Osteoblast (primary cell): Measurements from ENCODE around the gene SEMA4A. TPM values are rescaled to one million over a fixed set of nuclear protein-coding genes. Genes with fewer than 3 reads are reported as not detected.

Source experiments
- DNase-seq: peaks from one replicate; pipeline ENCODE4 v3.0.0; 2011; ENCODE audit warnings: low spot score, mixed read lengths; ENCODE audit not compliant: insufficient read length; ENCODE audit errors: missing footprints
- H2AFZ ChIP-seq: 2 replicates; pipeline ENCODE4 v1.6.0; 2011; ENCODE audit warnings: mild to moderate bottlenecking, low read length
- H3K27ac ChIP-seq: 2 replicates; pipeline ENCODE4 v1.5.1; 2011; ENCODE audit warnings: mild to moderate bottlenecking, low read depth, low read length, moderate library complexity
- H3K27me3 ChIP-seq: 2 replicates; pipeline ENCODE4 v1.6.0; 2012; ENCODE audit warnings: mild to moderate bottlenecking, control low read depth, inconsistent platforms, low read length, moderate library complexity; ENCODE audit not compliant: insufficient read depth
- H3K36me3 ChIP-seq: 2 replicates; pipeline ENCODE4 v1.5.1; 2011; ENCODE audit warnings: mild to moderate bottlenecking, low read length, control low read depth, moderate library complexity; ENCODE audit not compliant: insufficient read depth
- H3K4me1 ChIP-seq: 2 replicates; pipeline ENCODE4 v1.5.1; 2011; ENCODE audit warnings: mild to moderate bottlenecking, low read length, control low read depth, moderate library complexity; ENCODE audit not compliant: insufficient read depth
- H3K4me2 ChIP-seq: 2 replicates; pipeline ENCODE4 v1.6.0; 2011; ENCODE audit warnings: mild to moderate bottlenecking, low read length; ENCODE audit not compliant: insufficient read depth
- H3K4me3 ChIP-seq: fragments of 200-600 bp; sonication (generic); 3 replicates; pipeline ENCODE4 v1.5.1; 2012; ENCODE audit warnings: mild to moderate bottlenecking, low read length, inconsistent platforms; ENCODE audit not compliant: insufficient read depth
- H3K79me2 ChIP-seq: 2 replicates; pipeline ENCODE4 v1.6.0; 2012; ENCODE audit warnings: mild to moderate bottlenecking, low read length, control low read depth, inconsistent platforms; ENCODE audit not compliant: insufficient read depth
- H3K9me3 ChIP-seq: 2 replicates; pipeline ENCODE4 v1.5.1; 2011; ENCODE audit warnings: low read depth, low read length, control low read depth
- H4K20me1 ChIP-seq: 2 replicates; pipeline ENCODE4 v1.6.0; 2012; ENCODE audit warnings: mild to moderate bottlenecking, low read length, control low read depth; ENCODE audit not compliant: insufficient read depth
- total RNA-seq: library from RNA; depleted of rRNA; stranded (reverse); fragments of >200 nt; gene quantifications from 2 replicates; pipeline ENCODE4 v1.2.3, GENCODE V29; 2012
- TF ChIP-seq, protein P1 (sequence below): IDR thresholded peaks from 2 replicates; pipeline ENCODE4 v1.5.1; 2011; ENCODE audit warnings: mild to moderate bottlenecking, low read depth, low read length, moderate library complexity; ENCODE audit errors: extremely low read depth

The SEMA4A gene
- total RNA-seq, 1 donor = 1.8 TPM

DNA sequence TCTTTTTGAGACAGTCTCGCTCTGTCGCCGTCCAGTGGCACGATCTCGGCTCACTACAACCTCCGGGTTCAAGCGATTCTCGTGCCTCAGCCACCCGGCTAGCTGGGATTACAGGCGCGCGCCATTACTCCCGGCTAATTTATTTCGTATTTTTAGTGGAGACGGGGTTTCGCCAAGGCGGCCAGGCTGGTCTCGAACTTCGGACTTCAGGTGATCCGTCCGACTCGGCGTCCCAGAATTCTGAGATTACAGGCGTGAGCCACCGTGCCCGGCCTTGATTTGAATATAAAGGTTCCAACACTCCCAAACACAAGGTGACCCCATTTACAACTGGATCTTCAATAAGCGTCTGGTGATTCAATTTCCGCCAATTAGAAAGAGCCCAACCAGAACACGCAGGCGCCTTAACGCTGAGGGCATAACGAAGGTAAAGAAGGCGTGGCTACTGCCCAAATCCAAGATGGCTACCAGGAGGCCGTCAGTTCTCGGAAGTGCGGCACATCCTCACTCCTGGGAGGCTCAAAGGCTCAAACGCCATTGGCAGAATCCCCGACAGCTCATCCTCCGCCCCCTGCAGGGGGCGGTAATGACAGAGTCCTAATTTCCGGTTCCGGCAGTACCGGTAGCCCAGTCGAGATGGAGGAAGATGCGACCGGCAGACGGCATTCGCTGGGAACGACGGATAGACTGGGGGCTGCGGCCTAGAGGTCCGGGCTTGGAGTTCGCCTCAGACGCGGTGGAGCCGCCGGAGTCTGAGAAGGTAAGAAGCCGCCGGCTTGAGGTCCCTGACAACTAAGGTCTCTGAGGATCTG lies 40.3 kb downstream of the SEMA4A start, which contains the start of gene SLC25A44:
Gene SLC25A44 (plus strand): TSS at position 617 of the 812 bp plus-strand sequence. CDS start 5,744 bp downstream, outside the sequence.
- DNase-seq = peak; percentile 96
- Histone ChIP-seq H4K20me1 (peaks cover 31% of the 10 kb centered on the region), H3K79me2 (peaks cover 47% of the 10 kb centered on the region), H3K27me3 (no peaks in the 10 kb centered on the region), H3K4me2 (peak within 1 kb of the TSS; percentile 99), H3K27ac (peak within 1 kb of the TSS; percentile 88), H3K36me3 (peaks cover 17% of the 10 kb centered on the region), H3K4me1 (peaks cover 13% of the 10 kb centered on the region), H2AFZ (peak within 1 kb of the TSS; percentile 95), H3K4me3 (peak within 1 kb of the TSS; percentile 96), H3K9me3 (no peaks in the 10 kb centered on the region)
- TF ChIP-seq, protein P1, sequence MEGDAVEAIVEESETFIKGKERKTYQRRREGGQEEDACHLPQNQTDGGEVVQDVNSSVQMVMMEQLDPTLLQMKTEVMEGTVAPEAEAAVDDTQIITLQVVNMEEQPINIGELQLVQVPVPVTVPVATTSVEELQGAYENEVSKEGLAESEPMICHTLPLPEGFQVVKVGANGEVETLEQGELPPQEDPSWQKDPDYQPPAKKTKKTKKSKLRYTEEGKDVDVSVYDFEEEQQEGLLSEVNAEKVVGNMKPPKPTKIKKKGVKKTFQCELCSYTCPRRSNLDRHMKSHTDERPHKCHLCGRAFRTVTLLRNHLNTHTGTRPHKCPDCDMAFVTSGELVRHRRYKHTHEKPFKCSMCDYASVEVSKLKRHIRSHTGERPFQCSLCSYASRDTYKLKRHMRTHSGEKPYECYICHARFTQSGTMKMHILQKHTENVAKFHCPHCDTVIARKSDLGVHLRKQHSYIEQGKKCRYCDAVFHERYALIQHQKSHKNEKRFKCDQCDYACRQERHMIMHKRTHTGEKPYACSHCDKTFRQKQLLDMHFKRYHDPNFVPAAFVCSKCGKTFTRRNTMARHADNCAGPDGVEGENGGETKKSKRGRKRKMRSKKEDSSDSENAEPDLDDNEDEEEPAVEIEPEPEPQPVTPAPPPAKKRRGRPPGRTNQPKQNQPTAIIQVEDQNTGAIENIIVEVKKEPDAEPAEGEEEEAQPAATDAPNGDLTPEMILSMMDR = peak; percentile 41

DNA sequence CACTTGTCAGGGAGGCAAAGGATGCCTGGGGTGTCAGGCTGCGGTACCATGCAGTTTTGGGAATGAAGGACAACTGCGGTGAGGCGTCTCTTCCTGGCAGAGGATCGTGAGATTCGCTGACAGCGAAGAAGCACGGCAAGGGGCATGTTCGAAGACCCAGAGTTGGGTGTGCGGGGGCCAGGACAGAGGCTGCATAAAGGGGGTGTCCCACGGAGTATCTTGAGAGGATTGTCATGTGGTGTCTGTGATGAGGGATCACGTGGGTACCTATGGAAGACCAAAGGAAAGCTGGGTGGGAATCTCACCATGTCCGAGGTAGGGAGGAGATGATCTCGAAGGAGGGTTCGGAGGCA lies 40.9 kb downstream of the SEMA4A start:
- Histone ChIP-seq H4K20me1 (peaks cover 37% of the 10 kb centered on the region), H2AFZ (peak overlapping the region; percentile 92), H3K27me3 (no peaks in the 10 kb centered on the region), H3K4me3 (peak overlapping the region; percentile 96), H3K4me1 (peaks cover 13% of the 10 kb centered on the region), H3K36me3 (peaks cover 18% of the 10 kb centered on the region), H3K27ac (peak overlapping the region; percentile 88), H3K4me2 (peak overlapping the region; percentile 99), H3K9me3 (no peaks in the 10 kb centered on the region), H3K79me2 (peaks cover 52% of the 10 kb centered on the region)
- TF ChIP-seq, protein P1 = no peak
- DNase-seq = peak; percentile 91

DNA sequence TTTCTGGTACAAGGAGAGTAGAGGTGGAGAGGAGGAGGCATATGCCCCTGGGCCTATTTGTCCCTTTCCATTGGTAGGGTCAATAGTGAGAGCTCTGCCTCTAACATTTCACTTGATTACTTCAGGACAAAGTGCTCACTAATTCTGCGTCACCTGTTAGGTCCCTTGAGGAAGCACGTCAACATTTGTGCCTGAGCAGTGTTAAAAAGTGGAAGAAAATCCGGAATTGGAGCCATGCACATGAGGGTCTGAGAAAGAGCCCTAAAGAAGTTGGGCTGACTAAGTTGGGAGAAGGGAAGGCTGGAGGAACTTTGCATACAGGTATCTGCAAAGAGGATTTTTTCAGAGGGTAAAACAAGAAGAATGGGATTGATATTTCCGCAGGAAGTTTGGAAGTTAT lies 42.5 kb downstream of the SEMA4A start:
- H3K79me2 ChIP-seq = peaks cover 66% of the 10 kb centered on the region
- no peak overlapping the region for H2AFZ ChIP-seq
- no peak for DNase-seq
- H3K36me3 ChIP-seq = peaks cover 31% of the 10 kb centered on the region
- H3K27ac ChIP-seq = no peak overlapping the region
- no peak overlapping the region for H3K4me2 ChIP-seq
- H4K20me1 ChIP-seq = peaks cover 45% of the 10 kb centered on the region
- no peaks in the 10 kb centered on the region for H3K9me3 ChIP-seq
- H3K4me3 ChIP-seq = no peak overlapping the region
- peaks cover 13% of the 10 kb centered on the region for H3K4me1 ChIP-seq
- TF ChIP-seq, protein P1 = no peak
- no peaks in the 10 kb centered on the region for H3K27me3 ChIP-seq

DNA sequence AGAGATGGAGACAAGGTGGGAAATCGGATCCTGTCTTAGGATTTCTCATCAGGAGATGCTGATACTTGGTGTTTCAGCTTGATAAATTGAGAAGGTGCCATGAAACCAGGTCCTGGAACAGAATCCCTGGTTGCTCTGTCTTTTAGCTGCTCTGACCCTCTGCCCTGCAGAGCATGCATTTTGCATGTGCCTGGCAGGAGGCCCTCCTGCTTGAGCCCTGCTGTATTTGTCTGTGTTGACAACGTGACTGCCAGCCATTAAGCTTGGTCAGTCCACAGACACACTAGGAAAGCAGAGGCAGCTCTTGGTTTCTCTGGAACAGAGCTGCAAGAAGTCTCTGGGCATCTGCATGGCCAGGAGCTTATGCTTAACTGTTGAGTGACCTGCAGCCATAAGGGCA lies 43.1 kb downstream of the SEMA4A start:
- Histone ChIP-seq H3K27ac (no peak overlapping the region), H3K27me3 (no peaks in the 10 kb centered on the region), H3K79me2 (peaks cover 72% of the 10 kb centered on the region), H3K4me2 (no peak overlapping the region), H3K9me3 (no peaks in the 10 kb centered on the region), H3K4me3 (no peak overlapping the region), H3K36me3 (peaks cover 31% of the 10 kb centered on the region), H4K20me1 (peaks cover 45% of the 10 kb centered on the region), H3K4me1 (peaks cover 13% of the 10 kb centered on the region), H2AFZ (no peak overlapping the region)
- TF ChIP-seq, protein P1 = no peak
- no peak for DNase-seq
